BE2C (cell line): ENCODE results near the gene BCL2A1.

Experiments
- DNase-seq: peaks from one replicate; pipeline ENCODE4 v3.0.0-alpha.2; 2020
- H3K27me3 ChIP-seq: fragments of 250-450 bp; sonication (Bioruptor Pico); 2 replicates; pipeline ENCODE4 v1.5.1; 2020; ENCODE audit warnings: mild to moderate bottlenecking
- H3K36me3 ChIP-seq: fragments of 250-450 bp; sonication (Bioruptor Pico); 2 replicates; pipeline ENCODE4 v1.5.1; 2020; ENCODE audit warnings: mild to moderate bottlenecking
- H3K4me1 ChIP-seq: fragments of 250-450 bp; sonication (Bioruptor Pico); 2 replicates; pipeline ENCODE4 v1.5.1; 2020
- H3K4me3 ChIP-seq: 2 replicates; pipeline ENCODE4 v1.5.1; 2011; ENCODE audit warnings: low read depth, low read length
- H3K9me3 ChIP-seq: fragments of 250-450 bp; sonication (Bioruptor Pico); 2 replicates; pipeline ENCODE4 v1.5.1; 2020
- CTCF ChIP-seq: IDR thresholded peaks from 2 replicates; pipeline ENCODE4 v1.5.1; 2012; ENCODE audit warnings: mild to moderate bottlenecking, low read depth, low read length

BCL2A1 gene

GRCh38 chr15:79948095-79948695, 22.8 kb downstream of the BCL2A1 start:
- no peak for TF ChIP-seq CTCF
- Histone ChIP-seq H3K4me1 (no peaks in the 10 kb centered on the region), H3K36me3 (no peaks in the 10 kb centered on the region), H3K9me3 (no peaks in the 10 kb centered on the region), H3K27me3 (no peaks in the 10 kb centered on the region), H3K4me3 (no peak overlapping the region)
- DNase-seq = no peak

- Histone ChIP-seq H3K4me3 (no peak overlapping the region), H3K36me3 (no peaks in the 10 kb centered on the region), H3K4me1 (no peaks in the 10 kb centered on the region), H3K27me3 (no peaks in the 10 kb centered on the region), H3K9me3 (no peaks in the 10 kb centered on the region)
- TF ChIP-seq CTCF = no peak
- no peak for DNase-seq
Measured at GRCh38 chr15:79947009-79947408, 24.0 kb downstream of the BCL2A1 start.

DNA sequence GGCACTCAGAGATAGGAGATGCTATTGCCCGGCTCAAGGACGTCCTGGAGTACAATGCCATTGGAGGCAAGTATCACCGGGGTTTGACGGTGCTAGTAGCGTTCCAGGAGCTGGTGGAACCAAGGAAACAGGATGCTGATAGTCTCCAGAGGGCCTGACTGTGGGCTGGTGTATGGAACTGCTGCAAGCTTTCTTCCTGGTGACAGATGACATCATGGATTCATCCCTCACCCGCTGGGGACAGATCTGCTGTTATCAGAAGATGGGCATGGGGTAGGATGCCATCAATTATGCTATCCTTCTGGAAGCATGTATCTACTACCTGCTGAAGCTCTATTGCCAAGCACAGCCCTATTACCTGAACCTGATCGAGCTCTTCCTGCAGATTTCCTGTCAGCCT, 26.4 kb downstream of the BCL2A1 start:
- no peaks in the 10 kb centered on the region for H3K9me3 ChIP-seq

DNA sequence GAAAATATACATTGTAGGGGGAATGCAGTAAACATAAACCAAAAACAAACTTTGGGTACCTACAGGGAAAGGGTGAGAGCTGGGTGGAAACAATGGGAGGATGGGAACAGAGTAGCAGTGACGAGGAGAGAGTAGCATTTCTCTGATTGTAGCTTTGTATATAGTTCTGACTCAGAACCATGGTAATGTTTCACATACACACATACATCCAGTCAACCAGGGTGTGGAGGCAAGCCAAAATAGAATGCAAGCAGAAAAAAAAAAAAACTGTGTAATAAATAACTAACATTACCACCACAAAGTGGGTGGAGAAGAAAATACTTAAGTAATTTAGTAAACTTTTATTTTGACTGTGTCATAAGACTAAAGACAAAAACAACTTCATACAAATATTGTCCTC, 27.2 kb downstream of the BCL2A1 start:
- no peak for TF ChIP-seq CTCF
- Histone ChIP-seq H3K4me1 (no peaks in the 10 kb centered on the region), H3K9me3 (no peaks in the 10 kb centered on the region), H3K36me3 (no peaks in the 10 kb centered on the region), H3K4me3 (no peak overlapping the region), H3K27me3 (no peaks in the 10 kb centered on the region)
- no peak for DNase-seq

More for the DNA sequence above, 26.4 kb downstream of the BCL2A1 start:
- no peak; the same call in 1 of the 2 replicates for TF ChIP-seq CTCF
- no peaks in the 10 kb centered on the region for H3K36me3 ChIP-seq
- peak; percentile 34 for DNase-seq
- H3K4me1 ChIP-seq = no peaks in the 10 kb centered on the region
- no peak overlapping the region for H3K4me3 ChIP-seq
- H3K27me3 ChIP-seq = no peaks in the 10 kb centered on the region

DNA sequence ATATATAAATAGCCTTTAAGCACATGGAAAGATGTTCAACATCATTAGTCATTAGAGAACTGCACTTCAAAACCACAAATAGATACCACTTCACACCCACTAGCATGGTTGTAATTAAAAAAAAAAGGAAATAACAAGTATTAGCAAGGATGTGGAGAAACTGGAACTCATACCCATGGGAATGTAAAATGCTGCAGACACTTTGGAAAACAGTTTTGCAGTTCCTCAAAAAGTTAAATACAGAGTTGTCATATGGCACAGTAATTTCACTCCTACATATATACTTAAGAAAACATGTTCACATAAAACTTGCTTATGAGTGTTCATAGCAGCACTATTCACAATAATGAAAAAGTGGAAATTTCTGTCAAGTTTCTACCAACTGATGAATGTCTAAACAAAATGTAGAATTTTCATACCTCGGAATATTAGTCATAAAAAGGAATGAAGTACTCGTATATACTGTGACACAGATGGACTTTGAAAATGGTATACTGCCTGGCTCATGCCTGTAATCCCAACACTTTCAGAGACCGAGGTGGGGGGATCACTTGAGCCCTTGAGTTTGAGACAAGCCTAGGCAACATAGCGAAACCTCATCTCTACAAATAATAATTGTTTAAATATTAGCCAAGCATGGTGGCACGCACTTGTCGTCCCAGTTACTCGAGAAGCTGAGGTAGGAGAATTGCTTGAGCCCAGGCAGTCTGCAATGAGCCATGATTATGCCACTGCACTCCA, 28.1 kb downstream of the BCL2A1 start:
- no peak for DNase-seq
- H3K27me3 ChIP-seq = no peaks in the 10 kb centered on the region
- TF ChIP-seq CTCF = no peak
- H3K4me1 ChIP-seq = no peaks in the 10 kb centered on the region
- no peaks in the 10 kb centered on the region for H3K36me3 ChIP-seq
- no peak overlapping the region for H3K4me3 ChIP-seq
- H3K9me3 ChIP-seq = no peaks in the 10 kb centered on the region

- TF ChIP-seq CTCF = no peak
Measured at GRCh38 chr15:79939399-79939798, 31.6 kb downstream of the BCL2A1 start.

More at GRCh38 chr15:79939399-79939798, 31.6 kb downstream of the BCL2A1 start:
- Histone ChIP-seq H3K36me3 (no peaks in the 10 kb centered on the region), H3K9me3 (no peaks in the 10 kb centered on the region), H3K4me1 (no peaks in the 10 kb centered on the region), H3K4me3 (no peak overlapping the region), H3K27me3 (no peaks in the 10 kb centered on the region)
- DNase-seq = no peak
